GM13976 (cell line): ENCODE measurements around the gene LHCGR.

Experiments
- DNase-seq: peaks from one replicate; pipeline ENCODE4 v3.0.0; 2012; ENCODE audit warnings: low spot score
- in situ Hi-C: fragments of 300-500 bp; cut with MboI; formaldehyde crosslinking; loops from one replicate; pipeline ENCODE4 v1.12.0; 2022; ENCODE audit warnings: low sequenced_read_pairs, mixed read lengths, inconsistent platforms; ENCODE audit not compliant: unreplicated experiment
- TF ChIP-seq, protein P1 (sequence below): IDR thresholded peaks from 2 replicates; pipeline ENCODE4 v1.5.1; 2012; ENCODE audit warnings: borderline replicate concordance, mild to moderate bottlenecking; ENCODE audit not compliant: insufficient read depth; ENCODE audit errors: extremely low read depth, missing control alignments, control extremely low read depth

LHCGR gene

GRCh38 chr2:48693645-48694044, 61.9 kb downstream of the LHCGR start:
- TF ChIP-seq, protein P1, sequence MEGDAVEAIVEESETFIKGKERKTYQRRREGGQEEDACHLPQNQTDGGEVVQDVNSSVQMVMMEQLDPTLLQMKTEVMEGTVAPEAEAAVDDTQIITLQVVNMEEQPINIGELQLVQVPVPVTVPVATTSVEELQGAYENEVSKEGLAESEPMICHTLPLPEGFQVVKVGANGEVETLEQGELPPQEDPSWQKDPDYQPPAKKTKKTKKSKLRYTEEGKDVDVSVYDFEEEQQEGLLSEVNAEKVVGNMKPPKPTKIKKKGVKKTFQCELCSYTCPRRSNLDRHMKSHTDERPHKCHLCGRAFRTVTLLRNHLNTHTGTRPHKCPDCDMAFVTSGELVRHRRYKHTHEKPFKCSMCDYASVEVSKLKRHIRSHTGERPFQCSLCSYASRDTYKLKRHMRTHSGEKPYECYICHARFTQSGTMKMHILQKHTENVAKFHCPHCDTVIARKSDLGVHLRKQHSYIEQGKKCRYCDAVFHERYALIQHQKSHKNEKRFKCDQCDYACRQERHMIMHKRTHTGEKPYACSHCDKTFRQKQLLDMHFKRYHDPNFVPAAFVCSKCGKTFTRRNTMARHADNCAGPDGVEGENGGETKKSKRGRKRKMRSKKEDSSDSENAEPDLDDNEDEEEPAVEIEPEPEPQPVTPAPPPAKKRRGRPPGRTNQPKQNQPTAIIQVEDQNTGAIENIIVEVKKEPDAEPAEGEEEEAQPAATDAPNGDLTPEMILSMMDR, result no peak
- DNase-seq, result no peak
- in situ Hi-C loops, result no loop called here

DNA sequence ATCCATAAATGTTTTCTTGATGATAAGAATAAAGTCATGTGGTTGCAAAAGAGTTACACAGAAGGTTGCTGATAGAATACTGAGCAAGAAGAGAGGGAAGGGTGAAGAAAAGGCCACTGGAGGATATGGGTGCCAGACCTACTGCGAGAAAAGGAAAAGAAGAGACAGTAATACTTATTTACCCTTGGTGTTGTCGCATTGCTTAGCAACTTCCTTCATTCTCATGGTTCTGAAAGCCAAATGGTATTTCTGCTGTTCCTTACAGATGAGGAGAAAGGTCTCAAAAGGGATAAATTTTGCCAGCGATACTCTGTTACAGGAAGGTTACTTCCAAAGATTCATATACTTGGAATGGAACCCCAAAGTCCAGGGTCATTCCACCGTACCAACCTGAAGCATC, 62.5 kb downstream of the LHCGR start:
- in situ Hi-C loops, result no loop called here
- TF ChIP-seq, protein P1, result no peak
- DNase-seq, result no peak

DNA sequence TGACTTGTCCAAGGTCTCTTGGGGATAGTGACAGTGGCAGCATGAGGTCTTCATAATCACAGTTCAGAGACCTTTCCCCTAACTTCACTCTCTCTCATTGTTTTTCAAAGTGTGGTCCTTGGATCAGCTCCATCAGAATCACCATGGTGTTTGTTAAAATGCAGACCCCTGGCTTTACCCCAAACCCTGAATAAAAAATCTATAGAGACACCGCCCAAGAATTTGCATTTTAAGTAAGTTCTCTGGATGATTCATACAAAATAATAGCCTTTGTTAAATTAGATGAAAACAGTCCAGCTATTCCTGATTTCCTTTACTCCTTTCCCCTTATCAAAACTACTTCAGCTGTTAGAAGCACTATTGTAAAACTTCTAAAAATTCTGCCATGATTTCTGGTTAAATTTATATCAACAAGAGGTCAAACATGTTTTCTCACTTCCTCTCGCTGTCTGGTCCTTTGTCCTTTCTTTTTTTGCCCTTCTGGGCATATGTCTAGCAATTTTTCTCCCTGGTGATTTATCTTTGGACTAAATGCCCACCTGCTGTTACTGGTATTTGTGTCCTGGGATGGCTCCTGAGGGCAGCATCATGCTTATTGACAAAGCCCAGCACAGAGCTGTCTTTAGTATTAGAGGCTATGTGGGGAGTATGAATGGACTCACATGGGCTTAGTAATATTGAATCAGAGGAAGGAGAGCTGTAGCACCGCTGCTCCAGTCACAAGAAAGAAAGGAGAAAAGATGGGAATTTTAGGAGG, 63.4 kb downstream of the LHCGR start:
- in situ Hi-C loops, result no loop called here
- no peak for DNase-seq
- TF ChIP-seq, protein P1, result no peak

GRCh38 chr2:48685126-48685525, 70.4 kb downstream of the LHCGR start:
- in situ Hi-C loops, result no loop called here
- TF ChIP-seq, protein P1, result no peak

DNA sequence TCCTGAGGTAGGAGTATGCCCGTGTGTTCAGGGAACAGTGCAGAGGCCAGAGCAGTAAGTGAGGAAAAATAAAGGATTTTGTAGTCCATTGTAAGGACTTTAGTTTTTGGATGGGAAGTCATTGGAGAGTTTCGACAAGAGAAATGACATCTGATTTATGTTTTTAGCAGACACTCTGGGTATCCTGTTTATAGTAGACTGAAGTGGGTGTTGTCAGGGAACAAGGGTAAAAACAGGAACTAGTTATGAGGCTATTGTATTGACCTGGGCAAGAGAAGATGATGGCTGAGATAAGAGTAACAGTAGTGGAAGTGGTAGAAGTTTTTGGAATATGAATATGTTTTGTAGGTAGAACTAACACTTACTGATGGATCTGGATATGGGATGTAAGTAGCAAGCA, 78.1 kb downstream of the LHCGR start:
- TF ChIP-seq, protein P1, result no peak
- in situ Hi-C loops, result no loop called here
- DNase-seq, result no peak

More at GRCh38 chr2:48685126-48685525, 70.4 kb downstream of the LHCGR start:
- no peak for DNase-seq

DNA sequence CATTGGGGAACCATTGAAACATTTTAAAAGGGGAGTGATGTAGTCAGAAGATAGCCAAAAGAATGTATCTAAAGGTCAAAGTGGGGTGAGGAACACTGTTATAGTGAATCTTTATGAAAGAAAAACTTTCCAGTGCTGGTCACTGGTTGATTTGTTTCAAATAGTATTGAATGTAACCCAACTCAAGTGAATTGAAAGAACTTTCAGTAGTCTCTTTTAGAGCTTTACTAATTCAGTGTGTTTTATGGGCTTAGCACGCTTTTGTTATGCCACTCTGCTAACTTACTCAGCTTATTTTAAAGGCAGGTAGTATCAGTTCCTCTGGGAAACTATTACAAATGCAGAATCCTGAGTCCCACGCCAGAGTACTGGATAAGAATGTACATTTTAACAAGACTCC, 80.6 kb downstream of the LHCGR start:
- TF ChIP-seq, protein P1, result no peak
- in situ Hi-C loops, result no loop called here
- DNase-seq, result no peak
